Esophagus squamous epithelium (tissue), 4 donors: Measurements from ENCODE around the gene COL4A2.

Experiments
- CTCF ChIP-seq, 6 experiments: fragments of 450-650 bp in 4 of 6; fragments of 200-600 bp in 2 of 6; sonication (generic) in 2 of 6; IDR thresholded peaks; one replicate each; pipeline ENCODE4 v1.5.1; 2016 to 2019; ENCODE audit warnings: antibody characterized with exemption in 6 of 6, mild to moderate bottlenecking in 4 of 6, moderate library complexity in 4 of 6
- POLR2A ChIP-seq, 4 donors: fragments of 450-650 bp; IDR thresholded peaks; one replicate each; pipeline ENCODE4 v1.6.1; 2017; ENCODE audit warnings: antibody characterized with exemption in 4 of 4, mild to moderate bottlenecking in 4 of 4, moderate library complexity in 3 of 4

GRCh38 chr13:110477706-110478245, 170.7 kb downstream of the COL4A2 start:
- no peak for TF ChIP-seq CTCF (IDR thresholded peaks at IDR 0.05)
- TF ChIP-seq POLR2A (IDR thresholded peaks at IDR 0.05): no peak
